NCI-H460 (cell line): ENCODE results near the gene NEFH. TPM values are rescaled to one million over a fixed set of nuclear protein-coding genes. Genes with fewer than 3 reads are reported as not detected.
"Not testable (repeated sequence)": the region's sequence is repeated elsewhere in the genome, so short reads cannot be mapped to it uniquely, and the experiment has no call there.

Experiments
- DNase-seq: peaks from one replicate; pipeline ENCODE4 v3.0.0-alpha.2; 2016; ENCODE audit warnings: low read depth; ENCODE audit errors: extremely low read depth
- total RNA-seq: library from RNA; depleted of rRNA; stranded (reverse); fragments of >200 nt; shearing (Covaris generic); gene quantifications from 2 replicates; pipeline ENCODE4 v1.2.3, GENCODE V29; 2014

NEFH gene
- total RNA-seq, 1 experiment from 2014 or later, result 0.02 TPM

GRCh38 chr22:29463629-29464028 lies 16.4 kb upstream of the NEFH start:
- DNase-seq, result no peak

GRCh38 chr22:29464581-29464980 lies 15.4 kb upstream of the NEFH start:
- no peak for DNase-seq

GRCh38 chr22:29469755-29470154 lies 10.3 kb upstream of the NEFH start:
- no peak for DNase-seq

- DNase-seq, result peak; percentile 58
Measured at GRCh38 chr22:29470159-29470855, 9.7 kb upstream of the NEFH start.

GRCh38 chr22:29473001-29473400 lies 7.0 kb upstream of the NEFH start:
- no peak for DNase-seq

- no peak for DNase-seq
Measured at GRCh38 chr22:29475550-29475949, 4.5 kb upstream of the NEFH start.

GRCh38 chr22:29476116-29476515 lies 3.9 kb upstream of the NEFH start:
- no peak for DNase-seq

GRCh38 chr22:29477723-29478318 lies 2.2 kb upstream of the NEFH start:
- no peak for DNase-seq

GRCh38 chr22:29478326-29479276 lies 1.4 kb upstream of the NEFH start:
- DNase-seq, result peak; percentile 27

GRCh38 chr22:29480262-29480511 lies 169 bp downstream of the NEFH start:
- DNase-seq, result no peak

GRCh38 chr22:29480512-29481264 lies 670 bp downstream of the NEFH start:
- no peak for DNase-seq

GRCh38 chr22:29481265-29482000 lies 1.4 kb downstream of the NEFH start:
- no peak for DNase-seq

GRCh38 chr22:29482253-29482652 lies 2.2 kb downstream of the NEFH start:
- no peak for DNase-seq

- no peak for DNase-seq
Measured at GRCh38 chr22:29482726-29483125, 2.7 kb downstream of the NEFH start.

GRCh38 chr22:29483254-29483653 lies 3.2 kb downstream of the NEFH start:
- DNase-seq, result no peak

- DNase-seq, result no peak
Measured at GRCh38 chr22:29484642-29485041, 4.6 kb downstream of the NEFH start.

- DNase-seq, result no peak
Measured at GRCh38 chr22:29485448-29485847, 5.4 kb downstream of the NEFH start.

- no peak for DNase-seq
Measured at GRCh38 chr22:29487426-29487986, 7.5 kb downstream of the NEFH start.

GRCh38 chr22:29489127-29489780 lies 9.2 kb downstream of the NEFH start:
- not testable (repeated sequence) for DNase-seq
